ENCODE data around the gene KRT6A. TPM values are rescaled to one million over a fixed set of nuclear protein-coding genes. Genes with fewer than 3 reads are reported as not detected.
"Not testable (repeated sequence)": the region's sequence is repeated elsewhere in the genome, so short reads cannot be mapped to it uniquely, and the experiment has no call there.

KRT6A gene
- total RNA-seq, 2 donors from 2014 or later: 5.9 to 13.6 TPM

GRCh38 chr12:52495389-52495788, 2.3 kb upstream of the KRT6A start:
- Histone ChIP-seq H3K27me3 (replicated peaks; ENCODE audit: insufficient read depth) (no peaks in the 10 kb centered on the region), H3K27ac (no peak overlapping the region), H3K9me3 (no peaks in the 10 kb centered on the region), H3K4me1 (replicated peaks) (no peaks in the 10 kb centered on the region), H3K36me3 (no peaks in the 10 kb centered on the region), H3K4me3 (no peak overlapping the region)
- intact Hi-C loops (cut with DNase I): no loop called here
- DNase-seq (ENCODE audit: low spot score): no peak
- WGBS: 40% methylated on average over 3 of the region's 3 CpGs
- TF ChIP-seq POLR2AphosphoS5 (IDR thresholded peaks at IDR 0.05): no peak
- TF ChIP-seq CTCF (IDR thresholded peaks at IDR 0.05): no peak
- TF ChIP-seq POLR2A (IDR thresholded peaks at IDR 0.05): no peak

GRCh38 chr12:52494518-52494917, 1.5 kb upstream of the KRT6A start:
- 35% methylated on average over 4 of the region's 4 CpGs for WGBS
- intact Hi-C loops (cut with DNase I): no loop called here
- Histone ChIP-seq H3K27ac (no peak overlapping the region), H3K4me1 (replicated peaks) (no peaks in the 10 kb centered on the region), H3K4me3 (no peak overlapping the region), H3K36me3 (no peaks in the 10 kb centered on the region), H3K9me3 (no peaks in the 10 kb centered on the region), H3K27me3 (replicated peaks; ENCODE audit: insufficient read depth) (no peaks in the 10 kb centered on the region)
- DNase-seq (ENCODE audit: low spot score): peak; percentile 68
- no peak for TF ChIP-seq CTCF (IDR thresholded peaks at IDR 0.05)
- peak; percentile 90 for TF ChIP-seq POLR2AphosphoS5 (IDR thresholded peaks at IDR 0.05)

GRCh38 chr12:52494100-52494499, 1.0 kb upstream of the KRT6A start:
- WGBS: 85% methylated on average over 1 of the region's 1 CpG
- H3K4me1 ChIP-seq (replicated peaks): no peaks in the 10 kb centered on the region
- TF ChIP-seq POLR2A (IDR thresholded peaks at IDR 0.05) (no peak), CTCF (IDR thresholded peaks at IDR 0.05) (no peak), POLR2AphosphoS5 (IDR thresholded peaks at IDR 0.05) (no peak)
- H3K27me3 ChIP-seq (replicated peaks; ENCODE audit: insufficient read depth): no peaks in the 10 kb centered on the region
- no peaks in the 10 kb centered on the region for H3K9me3 ChIP-seq
- H3K27ac ChIP-seq: no peak overlapping the region
- intact Hi-C loops (cut with DNase I): no loop called here
- DNase-seq (ENCODE audit: low spot score): no peak
- no peak overlapping the region for H3K4me3 ChIP-seq
- no peaks in the 10 kb centered on the region for H3K36me3 ChIP-seq

GRCh38 chr12:52492405-52492804, 652 bp downstream of the KRT6A start:
- H3K9me3 ChIP-seq; H3K36me3 ChIP-seq; H3K4me1 ChIP-seq (replicated peaks); H3K27ac ChIP-seq; H3K27me3 ChIP-seq (replicated peaks; ENCODE audit: insufficient read depth); intact Hi-C loops (cut with DNase I); H3K4me3 ChIP-seq; DNase-seq (ENCODE audit: low spot score): not testable (repeated sequence)
- WGBS: 94% methylated on average over 5 of the region's 6 CpGs

GRCh38 chr12:52491495-52491894, 1.6 kb downstream of the KRT6A start:
- 60% methylated on average over 8 of the region's 8 CpGs for WGBS
- H3K36me3 ChIP-seq; intact Hi-C loops (cut with DNase I); H3K4me3 ChIP-seq; H3K4me1 ChIP-seq (replicated peaks); H3K9me3 ChIP-seq; H3K27ac ChIP-seq; DNase-seq (ENCODE audit: low spot score); H3K27me3 ChIP-seq (replicated peaks; ENCODE audit: insufficient read depth): not testable (repeated sequence)

GRCh38 chr12:52488736-52489135, 4.3 kb downstream of the KRT6A start:
- no peaks in the 10 kb centered on the region for H3K9me3 ChIP-seq
- H3K27ac ChIP-seq: no peak overlapping the region
- no peak for TF ChIP-seq POLR2AphosphoS5 (IDR thresholded peaks at IDR 0.05)
- TF ChIP-seq POLR2A (IDR thresholded peaks at IDR 0.05): no peak
- no peak for TF ChIP-seq CTCF (IDR thresholded peaks at IDR 0.05)
- intact Hi-C loops (cut with DNase I): no loop called here
- H3K27me3 ChIP-seq (replicated peaks; ENCODE audit: insufficient read depth): no peaks in the 10 kb centered on the region
- DNase-seq (ENCODE audit: low spot score): no peak
- no peaks in the 10 kb centered on the region for H3K36me3 ChIP-seq
- H3K4me1 ChIP-seq (replicated peaks): no peaks in the 10 kb centered on the region
- H3K4me3 ChIP-seq: no peak overlapping the region

- H3K36me3 ChIP-seq; H3K4me1 ChIP-seq (replicated peaks); H3K9me3 ChIP-seq; intact Hi-C loops (cut with DNase I); H3K4me3 ChIP-seq; DNase-seq (ENCODE audit: low spot score); H3K27me3 ChIP-seq (replicated peaks; ENCODE audit: insufficient read depth); H3K27ac ChIP-seq: not testable (repeated sequence)
- WGBS: 91% methylated on average over 10 of the region's 15 CpGs
These were observed 5.2 kb downstream of the KRT6A start for GRCh38 chr12:52487744-52488443.

Data from prostate gland (tissue), 2 donors.